ENCODE data around the gene SARS2. TPM values are rescaled to one million over a fixed set of nuclear protein-coding genes. Genes with fewer than 3 reads are reported as not detected.

SARS2 gene
- total RNA-seq, 2 donors from 2014 or later, result 6.3 to 14.1 TPM

DNA sequence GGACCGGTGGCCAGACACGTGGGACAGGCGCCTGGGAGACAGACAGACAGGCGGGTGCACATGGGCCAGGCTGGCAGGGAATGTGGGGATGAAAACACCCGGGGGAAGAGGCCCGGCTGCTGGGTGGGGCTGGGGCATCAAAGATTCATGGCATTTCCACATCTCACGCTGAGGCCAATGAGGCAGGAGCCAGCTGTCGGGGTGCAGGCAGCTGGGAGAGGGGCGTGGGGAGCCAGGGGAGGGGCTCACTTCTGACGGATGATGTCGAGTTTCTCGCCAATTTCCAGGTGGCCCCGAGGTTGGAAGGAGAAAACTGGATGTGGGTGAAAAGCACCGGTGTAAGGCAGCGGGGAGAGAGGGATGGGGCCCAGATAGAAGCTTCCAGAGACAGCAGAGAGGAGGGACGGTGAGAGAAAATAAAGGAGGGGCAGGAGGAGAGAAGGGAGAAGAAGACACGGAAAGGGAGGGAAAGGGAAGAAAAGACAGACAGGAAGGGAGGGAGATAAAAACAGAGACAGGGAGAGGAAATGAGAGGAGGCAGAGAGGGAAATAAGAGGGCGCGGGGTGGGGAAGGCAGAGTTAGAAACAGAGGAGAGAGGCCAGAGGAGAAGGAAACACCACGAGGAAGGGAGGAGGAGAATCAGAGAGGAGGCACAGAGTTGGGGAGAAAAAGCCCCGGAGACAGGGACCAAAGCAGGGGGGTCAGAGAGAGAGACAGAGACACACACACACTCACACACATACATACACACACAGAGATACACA lies 10.5 kb downstream of the SARS2 start:
- TF ChIP-seq, protein P1, sequence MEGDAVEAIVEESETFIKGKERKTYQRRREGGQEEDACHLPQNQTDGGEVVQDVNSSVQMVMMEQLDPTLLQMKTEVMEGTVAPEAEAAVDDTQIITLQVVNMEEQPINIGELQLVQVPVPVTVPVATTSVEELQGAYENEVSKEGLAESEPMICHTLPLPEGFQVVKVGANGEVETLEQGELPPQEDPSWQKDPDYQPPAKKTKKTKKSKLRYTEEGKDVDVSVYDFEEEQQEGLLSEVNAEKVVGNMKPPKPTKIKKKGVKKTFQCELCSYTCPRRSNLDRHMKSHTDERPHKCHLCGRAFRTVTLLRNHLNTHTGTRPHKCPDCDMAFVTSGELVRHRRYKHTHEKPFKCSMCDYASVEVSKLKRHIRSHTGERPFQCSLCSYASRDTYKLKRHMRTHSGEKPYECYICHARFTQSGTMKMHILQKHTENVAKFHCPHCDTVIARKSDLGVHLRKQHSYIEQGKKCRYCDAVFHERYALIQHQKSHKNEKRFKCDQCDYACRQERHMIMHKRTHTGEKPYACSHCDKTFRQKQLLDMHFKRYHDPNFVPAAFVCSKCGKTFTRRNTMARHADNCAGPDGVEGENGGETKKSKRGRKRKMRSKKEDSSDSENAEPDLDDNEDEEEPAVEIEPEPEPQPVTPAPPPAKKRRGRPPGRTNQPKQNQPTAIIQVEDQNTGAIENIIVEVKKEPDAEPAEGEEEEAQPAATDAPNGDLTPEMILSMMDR (IDR thresholded peaks at IDR 0.05), result no peak
- Histone ChIP-seq H3K9me3 (no peaks in the 10 kb centered on the region), H3K27ac (no peak overlapping the region), H3K36me3 (peaks cover 3% of the 10 kb centered on the region), H3K4me3 (no peak overlapping the region), H3K4me1 (ENCODE audit: control insufficient read depth in 1 of 2, low read depth in 2 of 2) (no peaks in the 10 kb centered on the region), H3K27me3 (replicated peaks; ENCODE audit: insufficient read depth) (no peaks in the 10 kb centered on the region)
- no peak for ATAC-seq (ENCODE audit: insufficient number of reproducible peaks, low FRiP score, low read depth)
- DNase-seq (ENCODE audit: low spot score), result no peak

GRCh38 chr19:38918526-38918925 lies 12.0 kb downstream of the SARS2 start:
- TF ChIP-seq, protein P1 (IDR thresholded peaks at IDR 0.05), result no peak
- no peak overlapping the region for H3K4me3 ChIP-seq
- H3K27ac ChIP-seq, result no peak overlapping the region
- no peaks in the 10 kb centered on the region for H3K36me3 ChIP-seq
- DNase-seq (ENCODE audit: low spot score) (no peak), ATAC-seq (ENCODE audit: insufficient number of reproducible peaks, low FRiP score, low read depth) (no peak)
- no peaks in the 10 kb centered on the region for H3K4me1 ChIP-seq (ENCODE audit: control insufficient read depth in 1 of 2, low read depth in 2 of 2)
- no peaks in the 10 kb centered on the region for H3K27me3 ChIP-seq (replicated peaks; ENCODE audit: insufficient read depth)
- H3K9me3 ChIP-seq, result no peaks in the 10 kb centered on the region

GRCh38 chr19:38917921-38918491 lies 12.6 kb downstream of the SARS2 start:
- Histone ChIP-seq H3K27ac (no peak overlapping the region), H3K9me3 (no peaks in the 10 kb centered on the region), H3K4me1 (ENCODE audit: control insufficient read depth in 1 of 2, low read depth in 2 of 2) (no peaks in the 10 kb centered on the region), H3K36me3 (no peaks in the 10 kb centered on the region), H3K27me3 (replicated peaks; ENCODE audit: insufficient read depth) (no peaks in the 10 kb centered on the region), H3K4me3 (no peak overlapping the region)
- TF ChIP-seq, protein P1 (IDR thresholded peaks at IDR 0.05), result no peak
- DNase-seq (ENCODE audit: low spot score) (no peak), ATAC-seq (ENCODE audit: insufficient number of reproducible peaks, low FRiP score, low read depth) (no peak)

- DNase-seq (ENCODE audit: low spot score) (no peak), ATAC-seq (ENCODE audit: insufficient number of reproducible peaks, low FRiP score, low read depth) (no peak)
- Histone ChIP-seq H3K27ac (no peak overlapping the region), H3K4me3 (no peak overlapping the region), H3K4me1 (ENCODE audit: control insufficient read depth in 1 of 2, low read depth in 2 of 2) (no peaks in the 10 kb centered on the region), H3K27me3 (replicated peaks; ENCODE audit: insufficient read depth) (no peaks in the 10 kb centered on the region), H3K36me3 (no peaks in the 10 kb centered on the region), H3K9me3 (no peaks in the 10 kb centered on the region)
- TF ChIP-seq, protein P1 (IDR thresholded peaks at IDR 0.05), result no peak
Measured at GRCh38 chr19:38917516-38917915, 13.0 kb downstream of the SARS2 start.

- Histone ChIP-seq H3K27ac (no peak overlapping the region), H3K4me3 (no peak overlapping the region), H3K36me3 (no peaks in the 10 kb centered on the region), H3K27me3 (replicated peaks; ENCODE audit: insufficient read depth) (no peaks in the 10 kb centered on the region), H3K9me3 (no peaks in the 10 kb centered on the region), H3K4me1 (ENCODE audit: control insufficient read depth in 1 of 2, low read depth in 2 of 2) (no peaks in the 10 kb centered on the region)
- no peak for ATAC-seq (ENCODE audit: insufficient number of reproducible peaks, low FRiP score, low read depth)
- no peak for DNase-seq (ENCODE audit: low spot score)
- TF ChIP-seq, protein P1 (IDR thresholded peaks at IDR 0.05), result no peak
Measured at GRCh38 chr19:38915329-38916321, 14.9 kb downstream of the SARS2 start.

Data from thoracic aorta (tissue), 2 donors.